Common myeloid progenitor, CD34-positive (primary cell): ENCODE measurements around the gene ABCC5.

Source experiments
- CTCF ChIA-PET: fragments of 350-600 bp; sonication (Branson Sonifier 250); formaldehyde crosslinking; loops from one replicate; lab custom pipeline; 2021; ENCODE audit warnings: antibody characterized with exemption; lab: Charles Lee
- POLR2A ChIA-PET: fragments of 350-600 bp; sonication (Branson Sonifier 250); formaldehyde crosslinking; loops from one replicate; lab custom pipeline; 2021; ENCODE audit warnings: antibody characterized with exemption; lab: Charles Lee
- DNase-seq, 3 donors: peaks; one replicate each; pipeline versions ENCODE4 v3.0.0 to v3.0.0-alpha.2; 2013
- H3K27ac ChIP-seq, 2 experiments: 1 replicate in 1 of 2; 2 replicates in 1 of 2; pipeline ENCODE4 v1.7.0; 2013; ENCODE audit warnings: inconsistent platforms in 2 of 2, low read length in 2 of 2, mild to moderate bottlenecking in 2 of 2, low read depth in 1 of 2, moderate library complexity in 1 of 2; ENCODE audit not compliant: severe bottlenecking in 2 of 2, insufficient read depth in 1 of 2, poor library complexity in 1 of 2
- H3K27me3 ChIP-seq, 5 experiments: replicated peaks in 2 of 5; 1 replicate in 3 of 5; 2 replicates in 2 of 5; pipeline versions ENCODE4 v1.6.1 to v1.7.0; 2013; ENCODE audit warnings: low read length in 4 of 5, mild to moderate bottlenecking in 2 of 5, moderate library complexity in 2 of 5, inconsistent platforms in 1 of 5; ENCODE audit not compliant: insufficient read depth in 5 of 5, control insufficient read depth in 4 of 5
- H3K36me3 ChIP-seq, 4 experiments: 1 replicate in 2 of 4; 2 replicates in 2 of 4; pipeline versions ENCODE4 v1.6.1 to v1.7.0; 2013; ENCODE audit warnings: low read length in 3 of 4, control low read depth in 1 of 4, mild to moderate bottlenecking in 1 of 4; ENCODE audit not compliant: control insufficient read depth in 4 of 4, insufficient read depth in 4 of 4
- H3K4me1 ChIP-seq, 4 experiments: 1 replicate in 3 of 4; 2 replicates in 1 of 4; pipeline versions ENCODE4 v1.6.1 to v1.7.1; 2013; ENCODE audit warnings: low read length in 3 of 4, mild to moderate bottlenecking in 3 of 4, control low read depth in 1 of 4, inconsistent platforms in 1 of 4, moderate library complexity in 1 of 4; ENCODE audit not compliant: control insufficient read depth in 4 of 4, insufficient read depth in 4 of 4; ENCODE audit errors: control extremely low read depth in 1 of 4
- H3K4me3 ChIP-seq, 7 experiments: 1 replicate in 4 of 7; 2 replicates in 3 of 7; pipeline versions ENCODE4 v1.5.1 to v1.7.0; 2013; ENCODE audit warnings: mild to moderate bottlenecking in 7 of 7, low read length in 6 of 7, moderate library complexity in 6 of 7, inconsistent platforms in 2 of 7, low read depth in 2 of 7, control low read depth in 1 of 7; ENCODE audit not compliant: insufficient read depth in 4 of 7, control insufficient read depth in 1 of 7; ENCODE audit errors: extremely low read depth in 1 of 7
- H3K9me3 ChIP-seq, 5 experiments: 1 replicate in 4 of 5; 2 replicates in 1 of 5; pipeline versions ENCODE4 v1.6.1 to v1.7.1; 2013; ENCODE audit warnings: low read length in 4 of 5, mild to moderate bottlenecking in 2 of 5, inconsistent platforms in 1 of 5, low read depth in 1 of 5, moderate library complexity in 1 of 5; ENCODE audit not compliant: control insufficient read depth in 4 of 5, insufficient read depth in 2 of 5; ENCODE audit errors: control extremely low read depth in 1 of 5
- WGBS: methylation state at CpG from one replicate; pipeline ENCODE4 v1.1.5; 2013; ENCODE audit not compliant: insufficient coverage; 5-methylcytosine and 5-hydroxymethylcytosine counted together

ABCC5 gene

GRCh38 chr3:183904833-183905780 lies 112.6 kb downstream of the ABCC5 start:
- WGBS = 85% methylated on average over 10 of the region's 14 CpGs

GRCh38 chr3:183898028-183898431 lies 119.7 kb downstream of the ABCC5 start:
- ChIA-PET CTCF (interaction anchor here (0.8 to 2.9 kb wide), 15 partner anchors 10 to 389 kb away, joined by 3 to 12 read pairs (median 3); partner anchors contain the start of genes ABCC5 and EIF2B5), POLR2A (no interaction called here)
- no peaks in the 10 kb centered on the region for H3K36me3 ChIP-seq
- peak in 2 of 3 donors; percentile 17 to 39 for DNase-seq
- no peaks in the 10 kb centered on the region for H3K4me1 ChIP-seq
- no peak overlapping the region for H3K27ac ChIP-seq
- no peaks in the 10 kb centered on the region for H3K9me3 ChIP-seq
- H3K27me3 ChIP-seq = peaks cover 0 to 5% (median 2%) of the 10 kb centered on the region in 5 experiments
- no peak overlapping the region for H3K4me3 ChIP-seq
- 64% methylated on average over 7 of the region's 11 CpGs for WGBS

More at GRCh38 chr3:183904833-183905780, 112.6 kb downstream of the ABCC5 start:
- DNase-seq = no peak
- Histone ChIP-seq H3K27me3 (peaks cover 0 to 2% (median 0%) of the 10 kb centered on the region in 5 experiments), H3K27ac (no peak overlapping the region), H3K9me3 (no peaks in the 10 kb centered on the region), H3K4me3 (no peak overlapping the region), H3K36me3 (no peaks in the 10 kb centered on the region), H3K4me1 (no peaks in the 10 kb centered on the region)
- POLR2A ChIA-PET = no interaction called here
- CTCF ChIA-PET = interaction anchor here (0.6 to 1.2 kb wide), 6 partner anchors 9 to 448 kb away, joined by 3 to 5 read pairs (median 3); no protein-coding TSS in a partner anchor

GRCh38 chr3:183897606-183898005 lies 120.1 kb downstream of the ABCC5 start:
- 97% methylated on average over 4 of the region's 4 CpGs for WGBS
- Histone ChIP-seq H3K27me3 (peaks cover 0 to 8% (median 2%) of the 10 kb centered on the region in 5 experiments), H3K4me1 (no peaks in the 10 kb centered on the region), H3K27ac (no peak overlapping the region), H3K36me3 (no peaks in the 10 kb centered on the region), H3K9me3 (no peaks in the 10 kb centered on the region), H3K4me3 (no peak overlapping the region)
- DNase-seq = no peak
- CTCF ChIA-PET = interaction anchor here (0.7 to 2.9 kb wide), 18 partner anchors 11 to 395 kb away, joined by 3 to 19 read pairs (median 3); partner anchors contain the start of genes ABCC5 and EIF2B5
- POLR2A ChIA-PET = no interaction called here

GRCh38 chr3:183896610-183897009 lies 121.1 kb downstream of the ABCC5 start:
- Histone ChIP-seq H3K4me1 (no peaks in the 10 kb centered on the region), H3K9me3 (no peaks in the 10 kb centered on the region), H3K4me3 (no peak overlapping the region), H3K27me3 (peaks cover 0 to 8% (median 2%) of the 10 kb centered on the region in 5 experiments), H3K27ac (no peak overlapping the region), H3K36me3 (no peaks in the 10 kb centered on the region)
- POLR2A ChIA-PET = no interaction called here
- no peak for DNase-seq
- CTCF ChIA-PET = interaction anchor here (0.7 to 2.9 kb wide), 18 partner anchors 11 to 396 kb away, joined by 3 to 19 read pairs (median 4); partner anchors contain the start of gene EEF1AKMT4
- 10% methylated on average over 2 of the region's 2 CpGs for WGBS

- ChIA-PET POLR2A (no interaction called here), CTCF (interaction anchor here (0.6 to 2.9 kb wide), 28 partner anchors 8 to 396 kb away, joined by 3 to 19 read pairs (median 4); partner anchors contain the start of genes ABCC5, EEF1AKMT4, EIF2B5 and PARL)
- no peak for DNase-seq
- peaks cover 0 to 8% (median 2%) of the 10 kb centered on the region in 5 experiments for H3K27me3 ChIP-seq
- no peaks in the 10 kb centered on the region for H3K9me3 ChIP-seq
- no peak overlapping the region for H3K27ac ChIP-seq
- H3K36me3 ChIP-seq = no peaks in the 10 kb centered on the region
- WGBS = 88% methylated on average over 3 of the region's 3 CpGs
- no peak overlapping the region for H3K4me3 ChIP-seq
- H3K4me1 ChIP-seq = no peaks in the 10 kb centered on the region
These were observed 121.5 kb downstream of the ABCC5 start for GRCh38 chr3:183896184-183896583.

- WGBS = 96% methylated on average over 6 of the region's 6 CpGs
- no peaks in the 10 kb centered on the region for H3K9me3 ChIP-seq
- no peak overlapping the region for H3K4me3 ChIP-seq
- H3K27me3 ChIP-seq = peaks cover 0 to 10% (median 3%) of the 10 kb centered on the region in 5 experiments
- POLR2A ChIA-PET = no interaction called here
- no peak for DNase-seq
- no peaks in the 10 kb centered on the region for H3K36me3 ChIP-seq
- H3K4me1 ChIP-seq = no peaks in the 10 kb centered on the region
- CTCF ChIA-PET = interaction anchor here (0.5 to 2.9 kb wide), 35 partner anchors 8 to 511 kb away, joined by 3 to 19 read pairs (median 4); partner anchors contain the start of genes ABCC5, EEF1AKMT4, EIF2B5 and PARL
- no peak overlapping the region for H3K27ac ChIP-seq
These were observed 121.9 kb downstream of the ABCC5 start for GRCh38 chr3:183895774-183896173.
